NCI-H1105 (cell line): ENCODE data around the gene NKX1-1.
"Not testable (repeated sequence)": the region's sequence is repeated elsewhere in the genome, so short reads cannot be mapped to it uniquely, and the experiment has no call there.

ENCODE experiments used
- DNase-seq: peaks from one replicate; lab custom pipeline; 2025; lab: John Stamatoyannopoulos, UW

The NKX1-1 gene

GRCh38 chr4:1373892-1374705 lies 32.1 kb downstream of the NKX1-1 start:
- DNase-seq, result no peak

- DNase-seq, result not testable (repeated sequence)
These were observed 33.7 kb downstream of the NKX1-1 start for GRCh38 chr4:1372576-1372975.

- DNase-seq, result no peak
These were observed 34.8 kb downstream of the NKX1-1 start for GRCh38 chr4:1371176-1372165.

- DNase-seq, result no peak
These were observed 35.7 kb downstream of the NKX1-1 start for GRCh38 chr4:1370321-1371124.

GRCh38 chr4:1369479-1370079 lies 36.7 kb downstream of the NKX1-1 start:
- DNase-seq, result no peak

- DNase-seq, result no peak
These were observed 37.2 kb downstream of the NKX1-1 start for GRCh38 chr4:1369091-1369450.

- DNase-seq, result no peak
These were observed 37.7 kb downstream of the NKX1-1 start for GRCh38 chr4:1368421-1369090.

- DNase-seq, result no peak
These were observed 38.3 kb downstream of the NKX1-1 start for GRCh38 chr4:1367936-1368289.

- no peak for DNase-seq
These were observed 38.9 kb downstream of the NKX1-1 start for GRCh38 chr4:1367230-1367935.

GRCh38 chr4:1366371-1367229 lies 39.6 kb downstream of the NKX1-1 start:
- DNase-seq, result no peak

GRCh38 chr4:1365271-1366178 lies 40.7 kb downstream of the NKX1-1 start:
- no peak for DNase-seq

- DNase-seq, result no peak
These were observed 41.5 kb downstream of the NKX1-1 start for GRCh38 chr4:1364748-1365147.

GRCh38 chr4:1364217-1364616 lies 42.0 kb downstream of the NKX1-1 start:
- no peak for DNase-seq

GRCh38 chr4:1363513-1363912 lies 42.7 kb downstream of the NKX1-1 start:
- DNase-seq, result no peak

- no peak for DNase-seq
These were observed 43.7 kb downstream of the NKX1-1 start for GRCh38 chr4:1362521-1362920.

GRCh38 chr4:1362046-1362445 lies 44.2 kb downstream of the NKX1-1 start:
- DNase-seq, result no peak

- DNase-seq, result no peak
These were observed 44.8 kb downstream of the NKX1-1 start for GRCh38 chr4:1361431-1361830.
